ENCODE data around the gene CDON.

DNA sequence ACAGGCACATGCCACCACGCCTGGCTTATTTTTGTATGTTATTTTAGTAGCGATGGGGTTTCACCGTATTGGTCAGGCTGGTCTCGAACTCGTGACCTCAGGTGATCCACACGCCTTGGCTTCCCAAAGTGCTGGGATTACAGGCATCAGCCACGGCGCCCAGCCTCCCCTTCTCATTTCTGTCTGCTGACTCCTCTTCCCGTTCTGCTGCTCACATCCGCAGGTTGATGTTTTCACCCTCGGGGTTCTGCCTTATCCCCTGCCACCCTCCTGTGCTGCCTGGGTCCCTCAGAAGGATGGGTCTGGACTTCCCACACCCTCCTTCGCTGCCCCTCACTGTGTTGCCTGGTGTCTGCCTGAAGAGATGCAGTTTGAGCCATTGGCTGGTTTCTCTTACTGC lies 136.0 kb downstream of the CDON start:
- no peak for TF ChIP-seq ARNT (IDR thresholded peaks at IDR 0.05)
- TF ChIP-seq, protein P1, sequence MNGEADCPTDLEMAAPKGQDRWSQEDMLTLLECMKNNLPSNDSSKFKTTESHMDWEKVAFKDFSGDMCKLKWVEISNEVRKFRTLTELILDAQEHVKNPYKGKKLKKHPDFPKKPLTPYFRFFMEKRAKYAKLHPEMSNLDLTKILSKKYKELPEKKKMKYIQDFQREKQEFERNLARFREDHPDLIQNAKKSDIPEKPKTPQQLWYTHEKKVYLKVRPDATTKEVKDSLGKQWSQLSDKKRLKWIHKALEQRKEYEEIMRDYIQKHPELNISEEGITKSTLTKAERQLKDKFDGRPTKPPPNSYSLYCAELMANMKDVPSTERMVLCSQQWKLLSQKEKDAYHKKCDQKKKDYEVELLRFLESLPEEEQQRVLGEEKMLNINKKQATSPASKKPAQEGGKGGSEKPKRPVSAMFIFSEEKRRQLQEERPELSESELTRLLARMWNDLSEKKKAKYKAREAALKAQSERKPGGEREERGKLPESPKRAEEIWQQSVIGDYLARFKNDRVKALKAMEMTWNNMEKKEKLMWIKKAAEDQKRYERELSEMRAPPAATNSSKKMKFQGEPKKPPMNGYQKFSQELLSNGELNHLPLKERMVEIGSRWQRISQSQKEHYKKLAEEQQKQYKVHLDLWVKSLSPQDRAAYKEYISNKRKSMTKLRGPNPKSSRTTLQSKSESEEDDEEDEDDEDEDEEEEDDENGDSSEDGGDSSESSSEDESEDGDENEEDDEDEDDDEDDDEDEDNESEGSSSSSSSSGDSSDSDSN (IDR thresholded peaks at IDR 0.05; ENCODE audit: borderline replicate concordance in 1 of 2, low read depth in 2 of 2, low read length in 2 of 2), result no peak
- no peak for TF ChIP-seq POLR2A (conservative IDR thresholded peaks at IDR 0.05)
- TF ChIP-seq SRF (CRISPR knock-in tag; IDR thresholded peaks at IDR 0.05), result no peak
- TF ChIP-seq, protein P2, sequence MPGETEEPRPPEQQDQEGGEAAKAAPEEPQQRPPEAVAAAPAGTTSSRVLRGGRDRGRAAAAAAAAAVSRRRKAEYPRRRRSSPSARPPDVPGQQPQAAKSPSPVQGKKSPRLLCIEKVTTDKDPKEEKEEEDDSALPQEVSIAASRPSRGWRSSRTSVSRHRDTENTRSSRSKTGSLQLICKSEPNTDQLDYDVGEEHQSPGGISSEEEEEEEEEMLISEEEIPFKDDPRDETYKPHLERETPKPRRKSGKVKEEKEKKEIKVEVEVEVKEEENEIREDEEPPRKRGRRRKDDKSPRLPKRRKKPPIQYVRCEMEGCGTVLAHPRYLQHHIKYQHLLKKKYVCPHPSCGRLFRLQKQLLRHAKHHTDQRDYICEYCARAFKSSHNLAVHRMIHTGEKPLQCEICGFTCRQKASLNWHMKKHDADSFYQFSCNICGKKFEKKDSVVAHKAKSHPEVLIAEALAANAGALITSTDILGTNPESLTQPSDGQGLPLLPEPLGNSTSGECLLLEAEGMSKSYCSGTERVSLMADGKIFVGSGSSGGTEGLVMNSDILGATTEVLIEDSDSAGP (CRISPR knock-in tag; IDR thresholded peaks at IDR 0.05), result no peak
- TF ChIP-seq KDM5B (IDR thresholded peaks at IDR 0.05; ENCODE audit: insufficient replicate concordance, low read depth, low read length), result no peak
- TF ChIP-seq RNF2 (IDR thresholded peaks at IDR 0.05), result no peak
- no peak for TF ChIP-seq ESRRA (IDR thresholded peaks at IDR 0.05; ENCODE audit: borderline replicate concordance, low read depth)
